ENCODE data around the gene UBALD2.

DNA sequence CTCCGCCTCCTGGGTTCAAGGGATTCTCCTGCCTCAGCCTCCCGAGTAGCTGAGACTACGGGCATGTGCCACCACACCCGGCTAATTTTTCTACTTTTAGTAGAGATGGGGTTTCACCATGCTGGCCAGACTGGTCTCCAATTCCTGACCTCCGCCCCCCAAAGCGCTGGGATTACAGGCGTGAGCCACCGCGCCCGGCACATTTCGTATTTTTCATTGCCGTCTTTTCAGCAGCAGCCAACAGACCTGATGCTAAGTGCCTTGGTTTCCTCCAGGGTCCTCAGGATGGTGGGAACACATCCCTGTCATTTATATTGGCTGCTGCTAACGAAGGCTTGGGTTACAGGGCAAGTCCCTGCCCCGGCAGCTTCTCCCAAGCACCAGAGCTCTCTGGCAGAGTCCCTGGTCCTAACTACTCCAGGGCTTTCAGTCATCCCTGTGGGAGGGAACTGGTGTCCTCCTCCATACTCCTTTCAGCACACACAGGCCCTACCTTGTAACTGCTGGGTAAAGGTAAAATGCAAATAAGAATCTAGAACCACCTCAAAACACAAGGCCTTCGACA lies 23.4 kb upstream of the UBALD2 start:
- no peak for TF ChIP-seq EZH2 (IDR thresholded peaks at IDR 0.05; ENCODE audit: borderline replicate concordance, insufficient read depth, low read length, poor library complexity, severe bottlenecking)
- TF ChIP-seq, protein P1, sequence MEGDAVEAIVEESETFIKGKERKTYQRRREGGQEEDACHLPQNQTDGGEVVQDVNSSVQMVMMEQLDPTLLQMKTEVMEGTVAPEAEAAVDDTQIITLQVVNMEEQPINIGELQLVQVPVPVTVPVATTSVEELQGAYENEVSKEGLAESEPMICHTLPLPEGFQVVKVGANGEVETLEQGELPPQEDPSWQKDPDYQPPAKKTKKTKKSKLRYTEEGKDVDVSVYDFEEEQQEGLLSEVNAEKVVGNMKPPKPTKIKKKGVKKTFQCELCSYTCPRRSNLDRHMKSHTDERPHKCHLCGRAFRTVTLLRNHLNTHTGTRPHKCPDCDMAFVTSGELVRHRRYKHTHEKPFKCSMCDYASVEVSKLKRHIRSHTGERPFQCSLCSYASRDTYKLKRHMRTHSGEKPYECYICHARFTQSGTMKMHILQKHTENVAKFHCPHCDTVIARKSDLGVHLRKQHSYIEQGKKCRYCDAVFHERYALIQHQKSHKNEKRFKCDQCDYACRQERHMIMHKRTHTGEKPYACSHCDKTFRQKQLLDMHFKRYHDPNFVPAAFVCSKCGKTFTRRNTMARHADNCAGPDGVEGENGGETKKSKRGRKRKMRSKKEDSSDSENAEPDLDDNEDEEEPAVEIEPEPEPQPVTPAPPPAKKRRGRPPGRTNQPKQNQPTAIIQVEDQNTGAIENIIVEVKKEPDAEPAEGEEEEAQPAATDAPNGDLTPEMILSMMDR (IDR thresholded peaks at IDR 0.05; ENCODE audit: poor library complexity, severe bottlenecking): no peak
- no peak for TF ChIP-seq TAF1 (IDR thresholded peaks at IDR 0.05; ENCODE audit: low read depth)
- no peak for TF ChIP-seq SMC3 (conservative IDR thresholded peaks at IDR 0.05; ENCODE audit: poor library complexity)
- no peak for TF ChIP-seq EP300 (conservative IDR thresholded peaks at IDR 0.05; ENCODE audit: poor library complexity, severe bottlenecking)
- TF ChIP-seq, protein P2, sequence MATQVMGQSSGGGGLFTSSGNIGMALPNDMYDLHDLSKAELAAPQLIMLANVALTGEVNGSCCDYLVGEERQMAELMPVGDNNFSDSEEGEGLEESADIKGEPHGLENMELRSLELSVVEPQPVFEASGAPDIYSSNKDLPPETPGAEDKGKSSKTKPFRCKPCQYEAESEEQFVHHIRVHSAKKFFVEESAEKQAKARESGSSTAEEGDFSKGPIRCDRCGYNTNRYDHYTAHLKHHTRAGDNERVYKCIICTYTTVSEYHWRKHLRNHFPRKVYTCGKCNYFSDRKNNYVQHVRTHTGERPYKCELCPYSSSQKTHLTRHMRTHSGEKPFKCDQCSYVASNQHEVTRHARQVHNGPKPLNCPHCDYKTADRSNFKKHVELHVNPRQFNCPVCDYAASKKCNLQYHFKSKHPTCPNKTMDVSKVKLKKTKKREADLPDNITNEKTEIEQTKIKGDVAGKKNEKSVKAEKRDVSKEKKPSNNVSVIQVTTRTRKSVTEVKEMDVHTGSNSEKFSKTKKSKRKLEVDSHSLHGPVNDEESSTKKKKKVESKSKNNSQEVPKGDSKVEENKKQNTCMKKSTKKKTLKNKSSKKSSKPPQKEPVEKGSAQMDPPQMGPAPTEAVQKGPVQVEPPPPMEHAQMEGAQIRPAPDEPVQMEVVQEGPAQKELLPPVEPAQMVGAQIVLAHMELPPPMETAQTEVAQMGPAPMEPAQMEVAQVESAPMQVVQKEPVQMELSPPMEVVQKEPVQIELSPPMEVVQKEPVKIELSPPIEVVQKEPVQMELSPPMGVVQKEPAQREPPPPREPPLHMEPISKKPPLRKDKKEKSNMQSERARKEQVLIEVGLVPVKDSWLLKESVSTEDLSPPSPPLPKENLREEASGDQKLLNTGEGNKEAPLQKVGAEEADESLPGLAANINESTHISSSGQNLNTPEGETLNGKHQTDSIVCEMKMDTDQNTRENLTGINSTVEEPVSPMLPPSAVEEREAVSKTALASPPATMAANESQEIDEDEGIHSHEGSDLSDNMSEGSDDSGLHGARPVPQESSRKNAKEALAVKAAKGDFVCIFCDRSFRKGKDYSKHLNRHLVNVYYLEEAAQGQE (IDR thresholded peaks at IDR 0.05; ENCODE audit: borderline replicate concordance): no peak
- no peak for TF ChIP-seq POLR2AphosphoS5 (IDR thresholded peaks at IDR 0.05)
- TF ChIP-seq RAD21 (conservative IDR thresholded peaks at IDR 0.05): no peak
- no peak for TF ChIP-seq MXI1 (conservative IDR thresholded peaks at IDR 0.05; ENCODE audit: poor library complexity, severe bottlenecking)
